ENCODE data around the gene NEXN.
"Not testable (repeated sequence)": the region's sequence is repeated elsewhere in the genome, so short reads cannot be mapped to it uniquely, and the experiment has no call there.

NEXN gene

GRCh38 chr1:77882411-77882810, 6.0 kb upstream of the NEXN start:
- H3K27ac Mint-ChIP-seq: no peak overlapping the region
- peaks cover 8% of the 10 kb centered on the region for H3K27me3 Mint-ChIP-seq
- DNase-seq (ENCODE audit: low spot score in 2 of 2) (no peak), ATAC-seq (ENCODE audit: low read depth) (no peak)
- H3K4me3 Mint-ChIP-seq: no peak overlapping the region
- H3K36me3 Mint-ChIP-seq: peaks cover 13% of the 10 kb centered on the region
- peaks cover 1% of the 10 kb centered on the region for H3K9me3 Mint-ChIP-seq
- H3K4me1 Mint-ChIP-seq: no peaks in the 10 kb centered on the region

GRCh38 chr1:77888781-77889642, 588 bp downstream of the NEXN start:
- Mint-ChIP-seq H3K9me3 (peaks cover 1% of the 10 kb centered on the region), H3K36me3 (peaks cover 13% of the 10 kb centered on the region), H3K4me1 (peaks cover 10% of the 10 kb centered on the region), H3K27me3 (peaks cover 12% of the 10 kb centered on the region), H3K27ac (no peak overlapping the region), H3K4me3 (peak overlapping the region; percentile 81)
- DNase-seq (ENCODE audit: low spot score in 2 of 2) (peak; percentile 7 to 32), ATAC-seq (ENCODE audit: low read depth) (peak; percentile 78)

- H3K27ac Mint-ChIP-seq: no peak overlapping the region
- peaks cover 10% of the 10 kb centered on the region for H3K4me1 Mint-ChIP-seq
- H3K27me3 Mint-ChIP-seq: peaks cover 12% of the 10 kb centered on the region
- DNase-seq (ENCODE audit: low spot score in 2 of 2): no peak
- ATAC-seq (ENCODE audit: low read depth): no peak
- H3K9me3 Mint-ChIP-seq: peaks cover 1% of the 10 kb centered on the region
- H3K4me3 Mint-ChIP-seq: no peak overlapping the region
- peaks cover 10% of the 10 kb centered on the region for H3K36me3 Mint-ChIP-seq
These were observed 1.2 kb downstream of the NEXN start for GRCh38 chr1:77889671-77890070.

- no peak for DNase-seq (ENCODE audit: low spot score in 2 of 2)
- no peak for ATAC-seq (ENCODE audit: low read depth)
- peaks cover 7% of the 10 kb centered on the region for H3K36me3 Mint-ChIP-seq
- no peak overlapping the region for H3K27ac Mint-ChIP-seq
- H3K4me1 Mint-ChIP-seq: peaks cover 10% of the 10 kb centered on the region
- no peak overlapping the region for H3K4me3 Mint-ChIP-seq
- H3K9me3 Mint-ChIP-seq: peaks cover 1% of the 10 kb centered on the region
- H3K27me3 Mint-ChIP-seq: peaks cover 10% of the 10 kb centered on the region
These were observed 2.8 kb downstream of the NEXN start for GRCh38 chr1:77891200-77891599.

- Mint-ChIP-seq H3K27me3 (peaks cover 1% of the 10 kb centered on the region), H3K4me1 (no peaks in the 10 kb centered on the region), H3K4me3 (no peak overlapping the region), H3K27ac (no peak overlapping the region), H3K36me3 (peaks cover 2% of the 10 kb centered on the region), H3K9me3 (no peaks in the 10 kb centered on the region)
- ATAC-seq (ENCODE audit: low read depth) (no peak), DNase-seq (ENCODE audit: low spot score in 2 of 2) (no peak)
These were observed 11.4 kb downstream of the NEXN start for GRCh38 chr1:77899647-77900320.

GRCh38 chr1:77900687-77901293, 12.4 kb downstream of the NEXN start:
- H3K36me3 Mint-ChIP-seq: peaks cover 2% of the 10 kb centered on the region
- DNase-seq (ENCODE audit: low spot score in 2 of 2) (no peak), ATAC-seq (ENCODE audit: low read depth) (no peak)
- no peaks in the 10 kb centered on the region for H3K4me1 Mint-ChIP-seq
- peaks cover 1% of the 10 kb centered on the region for H3K27me3 Mint-ChIP-seq
- no peak overlapping the region for H3K27ac Mint-ChIP-seq
- H3K9me3 Mint-ChIP-seq: no peaks in the 10 kb centered on the region
- H3K4me3 Mint-ChIP-seq: no peak overlapping the region

- H3K4me1 Mint-ChIP-seq: no peaks in the 10 kb centered on the region
- H3K9me3 Mint-ChIP-seq: no peaks in the 10 kb centered on the region
- no peak overlapping the region for H3K4me3 Mint-ChIP-seq
- H3K27ac Mint-ChIP-seq: no peak overlapping the region
- ATAC-seq (ENCODE audit: low read depth): no peak
- no peak for DNase-seq (ENCODE audit: low spot score in 2 of 2)
- no peaks in the 10 kb centered on the region for H3K36me3 Mint-ChIP-seq
- no peaks in the 10 kb centered on the region for H3K27me3 Mint-ChIP-seq
These were observed 17.2 kb downstream of the NEXN start for GRCh38 chr1:77905603-77906002.

GRCh38 chr1:77906019-77906545, 17.7 kb downstream of the NEXN start:
- Mint-ChIP-seq H3K4me3 (no peak overlapping the region), H3K36me3 (no peaks in the 10 kb centered on the region), H3K27ac (no peak overlapping the region), H3K4me1 (no peaks in the 10 kb centered on the region), H3K9me3 (no peaks in the 10 kb centered on the region), H3K27me3 (no peaks in the 10 kb centered on the region)
- DNase-seq (ENCODE audit: low spot score in 2 of 2) (no peak), ATAC-seq (ENCODE audit: low read depth) (no peak)

- H3K9me3 Mint-ChIP-seq: no peaks in the 10 kb centered on the region
- ATAC-seq (ENCODE audit: low read depth): no peak
- no peaks in the 10 kb centered on the region for H3K36me3 Mint-ChIP-seq
- H3K4me3 Mint-ChIP-seq: no peak overlapping the region
- H3K4me1 Mint-ChIP-seq: no peaks in the 10 kb centered on the region
- no peaks in the 10 kb centered on the region for H3K27me3 Mint-ChIP-seq
- DNase-seq (ENCODE audit: low spot score in 2 of 2): no peak
- no peak overlapping the region for H3K27ac Mint-ChIP-seq
These were observed 18.2 kb downstream of the NEXN start for GRCh38 chr1:77906624-77907023.

GRCh38 chr1:77910116-77910515, 21.7 kb downstream of the NEXN start:
- Mint-ChIP-seq H3K36me3 (no peaks in the 10 kb centered on the region), H3K27me3 (no peaks in the 10 kb centered on the region), H3K27ac (no peak overlapping the region), H3K9me3 (no peaks in the 10 kb centered on the region), H3K4me1 (no peaks in the 10 kb centered on the region), H3K4me3 (no peak overlapping the region)
- DNase-seq (ENCODE audit: low spot score in 2 of 2): no peak
- ATAC-seq (ENCODE audit: low read depth): no peak

- not testable (repeated sequence) for H3K4me1 Mint-ChIP-seq; H3K4me3 Mint-ChIP-seq; H3K36me3 Mint-ChIP-seq; DNase-seq (ENCODE audit: low spot score in 2 of 2); ATAC-seq (ENCODE audit: low read depth); H3K27me3 Mint-ChIP-seq; H3K9me3 Mint-ChIP-seq
- H3K27ac Mint-ChIP-seq: peak overlapping the region; percentile 19
These were observed 30.5 kb downstream of the NEXN start for GRCh38 chr1:77918918-77919317.

GRCh38 chr1:77925518-77925917, 37.1 kb downstream of the NEXN start:
- DNase-seq (ENCODE audit: low spot score in 2 of 2): no peak
- Mint-ChIP-seq H3K4me3 (no peak overlapping the region), H3K36me3 (peaks cover 4% of the 10 kb centered on the region), H3K27ac (no peak overlapping the region), H3K4me1 (peaks cover 7% of the 10 kb centered on the region), H3K27me3 (no peaks in the 10 kb centered on the region), H3K9me3 (no peaks in the 10 kb centered on the region)
- ATAC-seq (ENCODE audit: low read depth): no peak

- H3K27me3 Mint-ChIP-seq: no peaks in the 10 kb centered on the region
- peaks cover 8% of the 10 kb centered on the region for H3K36me3 Mint-ChIP-seq
- no peak overlapping the region for H3K4me3 Mint-ChIP-seq
- peak overlapping the region; percentile 73 for H3K27ac Mint-ChIP-seq
- DNase-seq (ENCODE audit: low spot score in 2 of 2) (no peak), ATAC-seq (ENCODE audit: low read depth) (no peak)
- H3K4me1 Mint-ChIP-seq: peaks cover 7% of the 10 kb centered on the region
- H3K9me3 Mint-ChIP-seq: no peaks in the 10 kb centered on the region
These were observed 37.5 kb downstream of the NEXN start for GRCh38 chr1:77925956-77926355.

Measured in memory B cell (primary cell).